PC-3 (cell line): ENCODE results near the gene CBX1.

Source experiments
- CTCF ChIP-seq: fragments of 300-600 bp; sonication (generic); conservative IDR thresholded peaks from 2 replicates; pipeline ENCODE4 v1.5.1; 2017; ENCODE audit warnings: antibody characterized with exemption, low read depth, mild to moderate bottlenecking, low read length
- EZH2 ChIP-seq: fragments of 300-600 bp; sonication (generic); IDR thresholded peaks from one replicate; pipeline ENCODE4 v1.6.1; 2017; ENCODE audit warnings: antibody characterized with exemption, mild to moderate bottlenecking, low read length; ENCODE audit not compliant: unreplicated experiment
- EZH2phosphoT487 ChIP-seq: fragments of 300-600 bp; sonication (generic); IDR thresholded peaks from 2 replicates; pipeline ENCODE4 v1.6.1; 2018; ENCODE audit warnings: mild to moderate bottlenecking, antibody characterized with exemption, low read length, borderline replicate concordance

GRCh38 chr17:48107137-48108055 is 6.1 kb upstream of the CBX1 start, which contains the start of gene SNX11:
- no peak for TF ChIP-seq CTCF
- TF ChIP-seq EZH2phosphoT487 = no peak
- TF ChIP-seq EZH2 = no peak
